Activated naive CD8-positive, alpha-beta T cell treated with anti-CD3 and anti-CD28 coated beads for 36 hours (primary cell): ENCODE measurements around the gene LPAR3. TPM values are rescaled to one million over a fixed set of nuclear protein-coding genes. Genes with fewer than 3 reads are reported as not detected.
A peak's percentile ranks its signal among the peaks of the same experiment; 100 is the strongest.

ENCODE experiments used
- DNase-seq: peaks from one replicate; pipeline ENCODE4 v3.0.0; 2021
- H3K27ac Mint-ChIP-seq: one replicate; pipeline ENCODE4 v1.8.0; 2022; ENCODE audit warnings: mild to moderate bottlenecking, moderate library complexity, mixed read lengths
- H3K27me3 Mint-ChIP-seq: one replicate; pipeline ENCODE4 v1.8.0; 2022; ENCODE audit warnings: mild to moderate bottlenecking, mixed read lengths
- H3K36me3 Mint-ChIP-seq: one replicate; pipeline ENCODE4 v1.8.0; 2021; ENCODE audit warnings: mild to moderate bottlenecking, mixed read lengths
- H3K4me1 Mint-ChIP-seq: one replicate; pipeline ENCODE4 v1.8.0; 2021; ENCODE audit warnings: mixed read lengths
- H3K4me3 Mint-ChIP-seq: one replicate; pipeline ENCODE4 v1.8.0; 2022; ENCODE audit warnings: mild to moderate bottlenecking, moderate library complexity, mixed read lengths
- H3K9me3 Mint-ChIP-seq: one replicate; pipeline ENCODE4 v1.8.0; 2022; ENCODE audit warnings: mixed read lengths
- total RNA-seq, 2 experiments: library from RNA; stranded (reverse); gene quantifications; one replicate each; pipeline ENCODE4 v1.2.3, GENCODE V29; 2021

Gene LPAR3
- total RNA-seq, 2 experiments from 2014 or later, result 1.1 to 1.4 TPM

DNA sequence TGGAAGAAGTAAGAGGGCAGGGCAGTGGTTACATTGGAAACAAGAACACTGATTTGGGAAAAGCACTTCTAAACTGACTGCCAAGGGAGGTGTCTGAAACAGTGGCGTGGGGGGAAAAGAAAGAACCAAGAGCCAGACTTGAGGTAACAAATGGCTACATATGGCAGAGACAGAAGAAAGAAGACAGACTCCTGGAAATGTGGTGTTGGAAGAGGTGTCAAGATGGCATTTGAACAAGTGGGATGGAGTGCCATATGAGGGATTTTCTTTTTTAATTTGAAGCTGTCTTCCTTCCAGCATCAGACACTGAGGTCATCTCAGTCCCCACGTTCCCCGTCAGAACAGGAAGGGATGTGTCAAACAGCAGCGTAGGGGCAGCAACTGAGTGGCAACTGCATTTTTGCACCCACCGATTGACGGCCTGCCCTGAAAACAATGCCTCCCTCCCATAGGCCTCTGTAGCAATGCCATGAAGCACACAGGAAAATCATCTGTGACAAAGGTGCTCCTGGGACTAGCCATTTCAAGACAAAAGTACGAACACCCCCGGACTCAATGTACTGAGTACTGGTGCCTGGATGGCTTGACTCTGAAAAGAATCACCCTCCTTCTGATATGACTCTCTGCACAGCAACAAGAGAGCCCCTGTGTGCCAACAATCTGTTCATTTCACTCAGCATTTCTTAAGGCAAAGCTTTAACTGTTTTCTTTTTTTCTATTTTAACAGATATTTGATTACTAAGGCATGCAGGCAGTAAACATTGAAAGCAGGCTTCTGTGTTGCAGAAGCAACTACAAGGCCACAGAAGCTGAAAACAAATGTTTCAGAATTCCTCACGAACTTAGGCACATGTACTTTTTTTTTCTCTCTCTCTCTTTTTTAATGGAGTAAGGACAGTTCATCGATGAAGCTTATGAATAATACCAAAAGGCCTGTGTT is 37.0 kb downstream of the LPAR3 start:
- Mint-ChIP-seq H3K27ac (no peak overlapping the region), H3K9me3 (peaks cover 3% of the 10 kb centered on the region), H3K36me3 (peaks cover 12% of the 10 kb centered on the region)

DNA sequence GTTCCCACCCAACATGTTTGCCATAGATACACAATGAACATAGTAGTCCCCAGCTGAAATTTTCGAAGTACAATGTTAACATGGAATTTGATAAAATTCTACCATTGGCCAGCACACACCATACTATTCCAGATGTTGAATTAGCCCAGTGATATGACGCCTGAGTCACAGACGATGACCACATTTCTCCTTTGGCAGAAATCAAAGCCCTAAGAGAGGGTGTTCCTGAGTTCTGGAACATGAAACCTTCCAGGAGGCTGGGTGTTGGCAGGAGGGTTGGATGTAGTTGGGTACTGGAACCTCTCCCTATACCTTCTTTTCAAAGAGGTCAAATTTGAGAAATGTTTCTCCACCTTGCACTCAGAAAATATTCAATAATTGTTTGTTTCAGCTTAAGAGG is 37.8 kb downstream of the LPAR3 start:
- peak overlapping the region; percentile 32 for H3K27ac Mint-ChIP-seq
- peaks cover 50% of the 10 kb centered on the region for H3K4me1 Mint-ChIP-seq

More for the DNA sequence above, 37.0 kb downstream of the LPAR3 start:
- no peak overlapping the region for H3K4me3 Mint-ChIP-seq
- H3K27me3 Mint-ChIP-seq, result no peaks in the 10 kb centered on the region
- no peak for DNase-seq
- H3K4me1 Mint-ChIP-seq, result peaks cover 54% of the 10 kb centered on the region

DNA sequence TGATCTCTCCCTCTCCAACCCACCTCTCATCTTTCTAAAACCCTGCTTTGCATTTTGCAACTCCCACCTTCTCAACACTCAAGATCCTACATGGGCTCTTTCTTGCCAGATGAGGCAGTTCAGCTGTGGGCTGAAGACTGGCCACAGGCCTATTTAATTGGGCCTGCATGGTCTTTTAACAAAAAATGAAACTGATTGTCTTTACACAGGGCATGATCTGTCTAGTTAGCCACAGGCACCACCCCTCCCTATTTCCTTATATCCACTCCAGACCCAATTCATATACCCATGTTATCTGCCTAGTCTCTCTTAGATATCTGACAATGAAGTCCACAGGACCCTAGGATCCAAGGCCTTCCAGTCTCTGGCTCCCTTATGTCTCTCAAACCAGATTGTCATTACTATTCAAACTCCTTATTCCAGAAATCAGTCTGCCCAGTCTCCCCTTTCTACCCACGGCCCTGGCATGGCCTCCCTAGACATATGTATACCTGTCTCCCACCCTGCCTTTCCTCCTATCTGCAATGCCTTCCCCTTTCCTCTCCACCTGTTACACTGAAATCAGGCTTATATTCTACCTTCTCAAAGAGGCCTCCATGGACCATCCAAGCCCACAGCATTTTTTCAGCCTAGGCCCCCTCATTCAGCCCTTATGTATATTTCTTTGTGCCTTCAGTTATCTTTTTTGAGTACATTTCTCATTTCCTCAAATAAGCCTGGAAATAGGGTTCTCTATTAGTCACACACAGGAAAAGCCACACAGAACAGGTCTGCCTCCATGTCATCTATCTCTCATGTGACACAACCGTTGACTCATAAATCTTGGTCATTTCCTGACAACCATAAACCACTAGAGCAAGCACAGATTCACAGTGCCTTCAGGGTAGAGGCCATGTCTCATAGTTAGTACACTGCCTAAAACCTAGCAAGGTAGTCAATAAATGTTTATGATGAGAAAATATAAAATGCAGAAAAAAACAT is 39.0 kb downstream of the LPAR3 start:
- Mint-ChIP-seq H3K27ac (peak overlapping the region; percentile 89), H3K36me3 (peaks cover 10% of the 10 kb centered on the region), H3K9me3 (peaks cover 3% of the 10 kb centered on the region), H3K4me3 (peak overlapping the region; percentile 32), H3K27me3 (no peaks in the 10 kb centered on the region), H3K4me1 (peaks cover 40% of the 10 kb centered on the region)
- DNase-seq, result peak; percentile 26

More for the DNA sequence above, 37.8 kb downstream of the LPAR3 start:
- Mint-ChIP-seq H3K9me3 (peaks cover 3% of the 10 kb centered on the region), H3K27me3 (no peaks in the 10 kb centered on the region), H3K4me3 (no peak overlapping the region), H3K36me3 (peaks cover 10% of the 10 kb centered on the region)
- DNase-seq, result no peak

DNA sequence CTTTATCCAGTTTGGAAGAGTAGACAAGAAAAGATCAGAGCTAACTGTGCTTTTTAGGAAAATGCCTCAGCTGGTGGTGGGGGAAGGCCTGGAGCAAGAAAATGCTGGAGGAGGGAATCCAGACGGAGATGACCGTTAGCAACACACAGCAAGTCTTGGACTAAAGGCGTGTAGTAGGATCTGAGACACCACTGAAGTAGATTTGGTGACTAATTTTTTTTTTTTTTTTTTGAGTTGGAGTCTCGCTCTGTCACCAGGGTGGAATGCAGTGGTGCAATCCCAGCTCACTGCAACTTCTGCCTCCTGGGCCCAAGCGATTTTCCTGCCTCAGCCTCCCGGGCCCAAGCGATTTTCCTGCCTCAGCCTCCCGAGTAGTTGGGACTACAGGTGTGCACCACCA is 41.2 kb downstream of the LPAR3 start:
- H3K27me3 Mint-ChIP-seq, result no peaks in the 10 kb centered on the region
- H3K27ac Mint-ChIP-seq, result no peak overlapping the region
- no peak for DNase-seq
- H3K9me3 Mint-ChIP-seq, result peaks cover 3% of the 10 kb centered on the region
- no peak overlapping the region for H3K4me3 Mint-ChIP-seq
- peaks cover 47% of the 10 kb centered on the region for H3K4me1 Mint-ChIP-seq
- H3K36me3 Mint-ChIP-seq, result peaks cover 10% of the 10 kb centered on the region

DNA sequence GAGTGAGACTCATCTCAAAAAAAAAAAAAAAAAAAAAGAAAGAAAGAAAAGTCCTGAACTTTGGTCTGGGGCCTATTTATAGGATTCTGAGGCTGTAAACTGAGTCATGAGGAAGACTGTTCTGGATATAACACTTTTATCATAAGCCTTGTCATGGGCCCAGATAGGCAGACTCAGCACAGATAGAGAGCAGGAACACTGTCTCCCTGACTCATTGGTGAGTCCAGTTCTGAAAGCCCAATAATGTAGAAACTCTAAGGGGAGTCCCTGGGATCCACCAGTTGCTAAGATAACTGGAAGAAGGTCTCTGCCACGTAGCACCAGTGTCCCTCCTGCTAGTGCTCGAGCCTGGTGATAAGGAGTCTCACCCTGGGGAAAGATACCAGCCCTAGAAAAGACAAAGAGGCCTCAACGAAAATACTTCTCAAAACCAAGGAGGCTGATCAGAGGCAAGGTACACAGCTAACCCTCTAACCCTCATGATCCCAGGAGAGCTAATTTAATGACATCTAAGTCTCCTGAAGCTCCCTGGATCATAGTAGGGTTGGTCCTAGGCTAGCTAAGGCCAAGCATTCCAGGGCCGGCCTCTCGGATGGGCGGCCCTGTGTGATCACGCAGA is 43.5 kb downstream of the LPAR3 start:
- Mint-ChIP-seq H3K4me3 (no peak overlapping the region), H3K4me1 (peaks cover 28% of the 10 kb centered on the region), H3K36me3 (peaks cover 7% of the 10 kb centered on the region), H3K27ac (no peak overlapping the region), H3K27me3 (no peaks in the 10 kb centered on the region), H3K9me3 (peaks cover 3% of the 10 kb centered on the region)
- no peak for DNase-seq

DNA sequence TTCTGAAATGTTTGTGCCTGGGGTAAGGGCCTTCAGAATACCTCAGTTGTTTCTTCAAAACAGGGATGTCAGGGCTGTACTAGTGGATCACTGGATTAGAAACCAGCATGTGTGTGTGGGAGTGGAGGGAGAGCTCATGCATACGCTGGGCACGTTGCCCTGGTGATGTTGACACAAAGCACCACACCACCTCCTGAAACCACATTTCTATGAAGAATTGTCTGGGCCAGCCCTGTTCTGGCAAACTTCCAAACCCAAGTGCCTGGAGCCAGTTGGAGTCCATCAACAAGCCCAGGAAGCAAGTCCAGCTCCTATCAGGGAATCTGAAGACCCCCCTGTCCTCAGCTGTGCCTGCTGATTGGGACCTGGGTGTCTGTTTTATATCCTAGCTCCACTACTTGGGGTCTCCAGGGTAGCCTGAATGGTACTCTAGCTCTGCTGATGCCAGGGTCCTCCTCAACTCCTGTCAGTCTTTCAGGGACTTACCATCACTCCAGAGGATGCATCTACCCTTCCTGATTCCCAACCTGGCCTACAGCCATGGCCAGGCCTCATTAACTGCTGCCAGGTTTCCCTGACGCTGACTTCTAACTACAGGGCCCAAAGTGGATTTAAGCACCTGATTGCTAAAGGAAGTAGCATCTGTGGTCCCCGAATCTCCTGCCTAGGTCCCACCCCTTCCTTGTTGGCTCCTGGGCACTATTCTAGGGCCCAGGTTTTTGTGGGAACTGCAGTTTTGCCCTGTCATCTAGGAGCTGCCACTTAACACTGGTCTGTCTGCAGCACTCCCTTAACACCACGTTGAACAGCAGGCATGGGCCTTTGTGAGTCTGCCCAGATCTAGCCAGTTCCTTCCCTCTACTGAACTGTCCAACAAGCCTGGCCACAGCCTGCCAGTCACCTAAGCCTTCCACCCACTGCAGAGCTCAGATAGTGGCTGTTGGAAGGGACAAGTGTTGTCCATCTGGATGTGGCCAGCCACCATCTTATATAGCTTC is 45.5 kb downstream of the LPAR3 start:
- H3K4me1 Mint-ChIP-seq, result peaks cover 16% of the 10 kb centered on the region
- no peak overlapping the region for H3K27ac Mint-ChIP-seq
- no peak overlapping the region for H3K4me3 Mint-ChIP-seq
- peaks cover 3% of the 10 kb centered on the region for H3K36me3 Mint-ChIP-seq
- peak; percentile 42 for DNase-seq
- no peaks in the 10 kb centered on the region for H3K9me3 Mint-ChIP-seq
- H3K27me3 Mint-ChIP-seq, result no peaks in the 10 kb centered on the region

DNA sequence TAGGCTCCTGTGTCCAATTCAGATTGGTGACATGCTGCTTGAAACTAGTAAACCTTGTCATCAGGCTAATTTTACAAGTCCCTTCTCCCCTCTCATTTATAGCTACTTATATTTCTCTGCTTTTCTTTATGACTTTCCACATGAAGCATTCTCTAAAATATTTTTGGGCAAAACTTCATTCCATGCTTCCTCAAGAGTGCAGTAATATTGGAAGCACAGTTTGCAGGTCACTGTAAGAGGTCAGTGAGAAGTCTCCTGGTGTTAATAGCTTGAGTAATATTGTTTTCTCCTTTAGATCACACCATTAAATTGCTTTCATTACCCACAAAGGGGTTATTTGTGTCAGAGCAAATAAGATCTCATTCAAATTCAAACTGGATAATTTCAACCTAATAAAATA is 46.6 kb downstream of the LPAR3 start:
- no peak for DNase-seq
- H3K27ac Mint-ChIP-seq, result no peak overlapping the region
- H3K9me3 Mint-ChIP-seq, result no peaks in the 10 kb centered on the region
- H3K36me3 Mint-ChIP-seq, result no peaks in the 10 kb centered on the region
- no peak overlapping the region for H3K4me3 Mint-ChIP-seq
- peaks cover 18% of the 10 kb centered on the region for H3K4me1 Mint-ChIP-seq
- no peaks in the 10 kb centered on the region for H3K27me3 Mint-ChIP-seq

DNA sequence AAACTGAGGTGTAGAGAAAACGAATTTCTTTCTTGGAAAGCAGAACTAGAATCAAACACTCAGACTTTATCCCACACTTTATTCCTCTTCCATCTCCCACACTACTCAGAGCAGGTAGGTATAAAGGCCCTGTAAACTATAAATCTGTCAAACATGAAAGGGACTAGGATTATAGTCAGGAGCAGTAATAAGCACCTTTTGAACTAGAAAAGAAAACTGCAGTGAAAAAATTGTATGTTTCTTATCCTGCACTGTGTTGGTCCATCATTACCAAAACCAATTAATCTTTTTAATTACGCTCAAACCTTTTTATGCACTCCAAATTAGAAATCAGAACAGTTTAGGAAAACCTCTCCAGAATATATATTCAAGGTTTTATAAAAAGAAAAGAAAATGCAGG is 47.6 kb downstream of the LPAR3 start:
- H3K27ac Mint-ChIP-seq, result no peak overlapping the region
- H3K36me3 Mint-ChIP-seq, result no peaks in the 10 kb centered on the region
- peaks cover 18% of the 10 kb centered on the region for H3K4me1 Mint-ChIP-seq
- no peak overlapping the region for H3K4me3 Mint-ChIP-seq
- H3K9me3 Mint-ChIP-seq, result no peaks in the 10 kb centered on the region
- DNase-seq, result no peak
- no peaks in the 10 kb centered on the region for H3K27me3 Mint-ChIP-seq

DNA sequence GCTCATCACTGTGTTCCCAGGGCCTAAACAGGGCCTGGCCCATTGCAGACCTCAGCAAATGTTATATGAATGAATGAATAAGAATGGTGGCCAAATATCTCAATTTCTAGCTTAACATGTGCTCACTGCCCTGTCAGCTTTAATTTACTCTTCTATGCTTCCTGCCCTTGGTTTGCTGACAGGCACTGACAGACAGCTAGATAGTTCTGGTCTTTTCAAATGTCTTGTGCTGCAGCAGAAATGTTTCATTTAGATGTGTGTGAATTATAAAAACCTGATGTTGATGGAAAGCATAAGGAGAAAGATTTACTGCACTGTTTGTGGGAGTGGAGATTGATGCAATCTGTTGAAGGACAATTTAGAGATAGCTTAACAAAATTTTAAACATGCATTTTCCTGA is 48.9 kb downstream of the LPAR3 start:
- no peaks in the 10 kb centered on the region for H3K36me3 Mint-ChIP-seq
- H3K4me1 Mint-ChIP-seq, result peaks cover 16% of the 10 kb centered on the region
- no peak for DNase-seq
- no peak overlapping the region for H3K4me3 Mint-ChIP-seq
- no peaks in the 10 kb centered on the region for H3K27me3 Mint-ChIP-seq
- no peaks in the 10 kb centered on the region for H3K9me3 Mint-ChIP-seq
- H3K27ac Mint-ChIP-seq, result no peak overlapping the region

DNA sequence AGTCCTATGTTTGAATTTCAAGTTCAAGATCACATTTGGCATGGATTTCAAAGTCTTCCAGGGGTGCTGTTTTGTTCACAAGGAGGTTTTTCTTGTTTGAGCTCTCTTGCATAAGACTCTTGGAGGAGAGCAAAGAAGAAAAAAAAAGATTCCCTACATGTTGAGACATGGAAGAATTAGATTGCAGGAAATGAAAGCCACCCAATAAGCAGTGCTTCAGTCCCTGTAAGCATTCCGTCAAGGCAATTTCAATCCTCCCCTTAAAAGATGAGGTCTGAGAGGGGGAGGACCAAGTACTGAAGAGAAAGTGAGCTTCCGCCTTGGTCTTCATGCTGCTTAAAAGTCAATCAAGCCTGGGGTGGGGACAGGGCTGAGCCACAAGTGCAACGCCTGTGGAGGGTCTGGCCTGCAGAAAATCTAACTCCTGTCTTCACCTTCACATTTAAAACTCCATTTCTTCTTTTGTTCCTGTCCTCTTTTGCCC is 50.2 kb downstream of the LPAR3 start:
- H3K9me3 Mint-ChIP-seq, result no peaks in the 10 kb centered on the region
- no peak overlapping the region for H3K4me3 Mint-ChIP-seq
- DNase-seq, result no peak
- H3K36me3 Mint-ChIP-seq, result no peaks in the 10 kb centered on the region
- peaks cover 11% of the 10 kb centered on the region for H3K4me1 Mint-ChIP-seq
- H3K27ac Mint-ChIP-seq, result no peak overlapping the region
- no peaks in the 10 kb centered on the region for H3K27me3 Mint-ChIP-seq

DNA sequence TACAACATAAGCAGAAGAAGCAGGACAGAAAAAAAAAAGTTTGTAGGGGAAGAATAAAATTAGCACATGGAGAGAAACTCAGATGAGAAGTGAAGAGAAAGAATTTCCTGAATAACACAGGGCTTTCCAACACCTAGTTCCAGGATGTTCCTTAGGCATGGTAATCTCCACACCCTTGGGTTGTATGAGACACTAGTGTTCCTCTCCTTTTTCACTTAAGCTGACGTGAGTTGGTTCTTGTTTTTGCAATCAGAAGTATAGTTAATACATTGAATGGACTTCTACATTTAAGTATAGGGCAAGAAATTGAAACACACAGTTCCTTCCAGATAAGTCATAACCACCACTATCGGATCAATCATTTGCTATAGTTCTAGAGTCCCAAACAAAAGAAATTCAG is 51.0 kb downstream of the LPAR3 start:
- Mint-ChIP-seq H3K9me3 (no peaks in the 10 kb centered on the region), H3K4me1 (peaks cover 3% of the 10 kb centered on the region), H3K36me3 (no peaks in the 10 kb centered on the region), H3K27me3 (no peaks in the 10 kb centered on the region), H3K27ac (no peak overlapping the region), H3K4me3 (no peak overlapping the region)
- DNase-seq, result no peak

DNA sequence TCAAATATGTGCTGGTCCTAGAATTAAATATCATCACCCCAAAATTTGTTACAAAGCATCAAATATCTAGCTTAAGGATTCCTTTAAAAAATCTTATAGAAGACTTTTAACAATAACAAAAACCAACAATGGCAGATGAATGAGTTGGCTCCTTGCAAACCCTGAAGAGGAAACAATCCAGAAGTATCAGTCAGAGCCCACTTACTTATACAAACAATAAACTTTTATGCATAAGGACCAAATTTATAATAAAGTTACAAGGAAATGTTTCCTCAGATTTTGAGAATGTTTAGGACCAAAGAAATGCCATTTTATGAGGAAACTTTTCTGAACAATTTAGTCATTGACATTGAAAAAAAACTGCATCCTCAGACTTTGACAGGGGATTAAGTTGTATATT is 52.7 kb downstream of the LPAR3 start:
- Mint-ChIP-seq H3K4me3 (no peak overlapping the region), H3K27ac (no peak overlapping the region), H3K9me3 (no peaks in the 10 kb centered on the region), H3K36me3 (no peaks in the 10 kb centered on the region), H3K27me3 (no peaks in the 10 kb centered on the region), H3K4me1 (peaks cover 2% of the 10 kb centered on the region)
- DNase-seq, result no peak

DNA sequence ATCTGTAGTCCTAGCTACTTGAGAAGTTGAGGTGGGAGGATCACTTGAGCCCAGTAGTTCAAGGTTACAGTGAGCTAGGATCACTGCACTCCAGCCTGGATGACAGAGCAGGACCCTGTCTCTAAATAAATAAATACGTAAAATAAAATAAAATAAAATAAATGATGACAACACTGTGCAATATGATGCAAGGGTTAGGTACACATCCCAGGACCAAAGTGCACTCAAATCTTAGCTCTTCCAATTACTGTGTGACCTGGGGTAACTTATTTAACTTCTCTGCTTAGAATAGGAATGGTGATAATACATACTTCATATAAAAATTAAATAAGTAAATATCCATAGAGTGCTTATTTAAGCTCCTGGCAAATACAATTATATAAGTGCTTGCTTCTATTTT is 53.5 kb downstream of the LPAR3 start:
- Mint-ChIP-seq H3K36me3 (no peaks in the 10 kb centered on the region), H3K9me3 (no peaks in the 10 kb centered on the region), H3K27me3 (no peaks in the 10 kb centered on the region), H3K27ac (no peak overlapping the region), H3K4me1 (peaks cover 7% of the 10 kb centered on the region), H3K4me3 (no peak overlapping the region)
- no peak for DNase-seq

DNA sequence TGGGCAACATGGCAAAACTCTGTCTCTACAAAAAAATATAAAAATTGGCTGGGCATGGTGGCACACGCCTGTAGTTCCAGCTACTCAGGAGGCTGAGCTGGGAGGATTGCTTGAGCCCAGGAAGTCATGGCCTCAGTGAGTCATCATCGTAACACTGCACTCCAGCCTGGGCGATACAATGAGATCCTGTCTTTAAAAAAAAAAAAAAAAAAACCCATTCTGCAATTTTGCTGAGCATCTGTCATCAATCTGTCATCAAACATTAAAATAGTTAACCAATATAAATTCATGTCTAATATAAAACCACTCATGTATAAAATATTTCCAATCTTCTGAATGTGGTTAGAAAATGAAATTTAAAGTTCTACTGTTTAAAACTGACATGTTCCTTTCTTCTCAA is 56.9 kb downstream of the LPAR3 start:
- H3K27me3 Mint-ChIP-seq, result no peaks in the 10 kb centered on the region

More for the DNA sequence above, 56.9 kb downstream of the LPAR3 start:
- H3K36me3 Mint-ChIP-seq, result no peaks in the 10 kb centered on the region
- H3K4me1 Mint-ChIP-seq, result peaks cover 5% of the 10 kb centered on the region
- H3K27ac Mint-ChIP-seq, result no peak overlapping the region
- DNase-seq, result no peak
- no peak overlapping the region for H3K4me3 Mint-ChIP-seq
- H3K9me3 Mint-ChIP-seq, result no peaks in the 10 kb centered on the region
